ENCODE results near the gene PLEKHG4B. TPM values are rescaled to one million over a fixed set of nuclear protein-coding genes. Genes with fewer than 3 reads are reported as not detected.
"Not testable (repeated sequence)": the region's sequence is repeated elsewhere in the genome, so short reads cannot be mapped to it uniquely, and the experiment has no call there.

Gene PLEKHG4B
- total RNA-seq, 1 experiment from 2014 or later, result not detected

DNA sequence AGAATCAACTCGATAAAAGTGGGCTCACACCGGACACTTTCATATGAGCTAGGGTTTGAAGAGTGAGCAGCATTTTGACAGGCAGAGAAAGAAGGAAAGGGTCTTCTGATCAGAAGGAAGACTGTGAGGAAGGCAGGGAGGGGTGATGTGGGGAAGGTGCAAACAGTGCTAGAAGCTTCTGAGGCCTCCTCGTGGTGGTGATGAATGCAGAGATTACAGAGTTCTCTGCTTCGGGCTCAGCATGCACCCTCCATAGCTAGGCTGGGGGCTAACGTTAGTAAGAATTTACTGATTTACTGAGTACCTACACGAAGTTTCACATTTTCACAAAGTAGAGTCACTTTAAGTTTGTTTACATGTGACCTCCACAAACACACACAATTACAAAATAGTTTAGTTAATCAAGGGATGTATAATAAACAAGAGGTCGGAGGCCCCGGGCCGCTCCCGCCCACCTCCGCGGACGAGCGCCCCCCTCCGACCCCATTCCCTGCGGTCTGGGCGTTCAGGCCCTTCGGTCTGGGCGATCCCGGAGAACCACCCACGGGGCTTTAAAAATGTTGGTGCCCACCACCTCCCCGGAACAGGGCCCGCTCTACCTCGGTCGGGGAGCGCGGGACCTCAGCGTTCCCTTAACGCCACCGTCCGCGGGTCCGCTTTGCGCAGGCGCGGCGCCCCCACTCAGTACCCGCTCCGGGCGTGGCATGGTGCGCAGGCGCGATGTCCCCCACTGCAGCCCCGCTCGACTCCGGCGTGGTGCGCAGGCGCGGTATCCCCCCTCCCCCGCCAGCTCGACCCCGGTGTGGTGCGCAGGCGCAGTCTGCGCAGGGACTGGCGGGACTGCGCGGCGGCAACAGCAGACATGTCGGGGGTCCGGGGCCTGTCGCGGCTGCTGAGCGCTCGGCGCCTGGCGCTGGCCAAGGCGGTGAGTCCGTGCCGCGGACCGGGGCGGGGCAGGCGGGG, 125.8 kb downstream of the PLEKHG4B start, which contains the start of the genes CCDC127 and SDHA:
Gene CCDC127, minus strand, starts transcription at position 660 of the 963 bp plus-strand sequence. CDS start 1,304 bp downstream, outside the sequence.
Gene SDHA, plus strand, starts transcription at position 827 of the 963 bp plus-strand sequence. Its CDS starts 36 bp downstream, at position 863.
- not testable (repeated sequence) for H3K9me3 Mint-ChIP-seq (ENCODE audit: unreplicated experiment); H3K27me3 Mint-ChIP-seq (ENCODE audit: insufficient read depth, unreplicated experiment)
- H3K36me3 Mint-ChIP-seq (ENCODE audit: insufficient read depth, unreplicated experiment), result peaks cover 26% of the 10 kb centered on the region
- POLR2A ChIA-PET, result interaction anchor here (0.6 to 3.0 kb wide), 12 partner anchors 8 to 1112 kb away, joined by 3 to 29 read pairs (median 4); partner anchors contain the start of genes LRRC14B and PDCD6
- DNase-seq (ENCODE audit: unreplicated experiment), result peak; percentile 91
- TSS peak; percentile 46 for BruUV-seq (replicated peaks)
- peak within 1 kb of the TSS; percentile 84 for H3K4me3 Mint-ChIP-seq (ENCODE audit: unreplicated experiment)
- TF ChIP-seq, protein P1, sequence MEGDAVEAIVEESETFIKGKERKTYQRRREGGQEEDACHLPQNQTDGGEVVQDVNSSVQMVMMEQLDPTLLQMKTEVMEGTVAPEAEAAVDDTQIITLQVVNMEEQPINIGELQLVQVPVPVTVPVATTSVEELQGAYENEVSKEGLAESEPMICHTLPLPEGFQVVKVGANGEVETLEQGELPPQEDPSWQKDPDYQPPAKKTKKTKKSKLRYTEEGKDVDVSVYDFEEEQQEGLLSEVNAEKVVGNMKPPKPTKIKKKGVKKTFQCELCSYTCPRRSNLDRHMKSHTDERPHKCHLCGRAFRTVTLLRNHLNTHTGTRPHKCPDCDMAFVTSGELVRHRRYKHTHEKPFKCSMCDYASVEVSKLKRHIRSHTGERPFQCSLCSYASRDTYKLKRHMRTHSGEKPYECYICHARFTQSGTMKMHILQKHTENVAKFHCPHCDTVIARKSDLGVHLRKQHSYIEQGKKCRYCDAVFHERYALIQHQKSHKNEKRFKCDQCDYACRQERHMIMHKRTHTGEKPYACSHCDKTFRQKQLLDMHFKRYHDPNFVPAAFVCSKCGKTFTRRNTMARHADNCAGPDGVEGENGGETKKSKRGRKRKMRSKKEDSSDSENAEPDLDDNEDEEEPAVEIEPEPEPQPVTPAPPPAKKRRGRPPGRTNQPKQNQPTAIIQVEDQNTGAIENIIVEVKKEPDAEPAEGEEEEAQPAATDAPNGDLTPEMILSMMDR (IDR thresholded peaks at IDR 0.05; ENCODE audit: unreplicated experiment), result peak; percentile 20
- peaks cover 15% of the 10 kb centered on the region for H3K4me1 Mint-ChIP-seq (ENCODE audit: insufficient read depth, unreplicated experiment)
- intact Hi-C loops (cut with micrococcal nuclease), result loop anchor here (2.0 kb wide), 1 partner anchor 29 kb away; no protein-coding TSS in a partner anchor
- CTCF ChIA-PET, result interaction anchor here (0.6 to 0.9 kb wide), 3 partner anchors 10 to 1816 kb away, joined by 3 to 4 read pairs (median 3); partner anchors contain the start of gene PDCD6
- H3K27ac Mint-ChIP-seq (ENCODE audit: low read depth, unreplicated experiment), result peak within 1 kb of the TSS; percentile 77

- Mint-ChIP-seq H3K27me3 (ENCODE audit: insufficient read depth, unreplicated experiment) (no peaks in the 10 kb centered on the region), H3K4me1 (ENCODE audit: insufficient read depth, unreplicated experiment) (peaks cover 24% of the 10 kb centered on the region), H3K36me3 (ENCODE audit: insufficient read depth, unreplicated experiment) (peaks cover 27% of the 10 kb centered on the region), H3K27ac (ENCODE audit: low read depth, unreplicated experiment) (peak overlapping the region; percentile 77), H3K9me3 (ENCODE audit: unreplicated experiment) (no peaks in the 10 kb centered on the region), H3K4me3 (ENCODE audit: unreplicated experiment) (peak overlapping the region; percentile 84)
- peak; percentile 46 for DNase-seq (ENCODE audit: unreplicated experiment)
- intact Hi-C loops (cut with micrococcal nuclease), result loop anchor here (2.0 kb wide), 1 partner anchor 30 kb away; no protein-coding TSS in a partner anchor
- no TSS peak for BruUV-seq (replicated peaks)
- TF ChIP-seq, protein P1 (IDR thresholded peaks at IDR 0.05; ENCODE audit: unreplicated experiment), result no peak
- CTCF ChIA-PET, result interaction anchor here (0.6 to 1.5 kb wide), 6 partner anchors 11 to 1815 kb away, joined by 3 to 4 read pairs (median 4); no protein-coding TSS in a partner anchor
- POLR2A ChIA-PET, result interaction anchor here (0.5 to 3.0 kb wide), 16 partner anchors 8 to 1112 kb away, joined by 3 to 29 read pairs (median 4); partner anchors contain the start of genes LRRC14B and PDCD6
Observed at GRCh38 chr5:218457-219291, 126.7 kb downstream of the PLEKHG4B start.

DNA sequence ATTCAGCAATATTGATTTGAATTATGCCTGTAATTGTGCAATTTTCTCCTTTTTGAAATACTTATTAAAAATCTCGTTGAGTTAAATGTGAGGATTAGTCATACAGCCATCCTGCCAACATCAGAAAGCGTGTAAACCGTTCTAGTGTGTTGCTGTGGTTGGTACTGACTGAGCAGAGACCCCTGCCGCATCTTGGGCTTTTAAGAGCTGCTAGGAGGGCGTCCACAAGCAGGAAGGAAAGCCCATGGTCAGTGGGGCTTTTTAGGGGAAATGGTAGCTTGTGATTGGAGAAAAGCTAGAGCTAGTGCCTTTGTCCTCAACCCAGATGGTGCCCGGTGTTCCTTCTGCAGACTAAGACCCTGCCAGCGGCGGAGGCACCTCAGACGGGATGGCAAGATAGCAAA, 127.5 kb downstream of the PLEKHG4B start:
- Mint-ChIP-seq H3K27me3 (ENCODE audit: insufficient read depth, unreplicated experiment) (no peaks in the 10 kb centered on the region), H3K27ac (ENCODE audit: low read depth, unreplicated experiment) (peak overlapping the region; percentile 71), H3K9me3 (ENCODE audit: unreplicated experiment) (no peaks in the 10 kb centered on the region), H3K4me3 (ENCODE audit: unreplicated experiment) (peak overlapping the region; percentile 84), H3K36me3 (ENCODE audit: insufficient read depth, unreplicated experiment) (peaks cover 22% of the 10 kb centered on the region), H3K4me1 (ENCODE audit: insufficient read depth, unreplicated experiment) (peaks cover 24% of the 10 kb centered on the region)
- ChIA-PET CTCF (interaction anchor here (0.6 to 1.5 kb wide), 2 partner anchors 31 to 45 kb away, joined by 3 to 4 read pairs; no protein-coding TSS in a partner anchor), POLR2A (interaction anchor here (0.5 to 3.0 kb wide), 9 partner anchors 27 to 285 kb away, joined by 3 to 29 read pairs (median 5); partner anchors contain the start of gene PDCD6)
- TF ChIP-seq, protein P1 (IDR thresholded peaks at IDR 0.05; ENCODE audit: unreplicated experiment), result no peak
- intact Hi-C loops (cut with micrococcal nuclease), result loop anchor here (2.0 kb wide), 1 partner anchor 31 kb away; no protein-coding TSS in a partner anchor
- TSS peak; percentile 33 for BruUV-seq (replicated peaks)
- DNase-seq (ENCODE audit: unreplicated experiment), result peak; percentile 52

All from MCF 10A (cell line).